Measurements from ENCODE around the gene CDH4. TPM values are rescaled to one million over a fixed set of nuclear protein-coding genes. Genes with fewer than 3 reads are reported as not detected.

The CDH4 gene
- total RNA-seq, 1 experiment from 2014 or later: not detected

GRCh38 chr20:61291166-61291829, 39.2 kb downstream of the CDH4 start:
- BruUV-seq (replicated peaks): no TSS peak
- no peak for TF ChIP-seq CTCF (IDR thresholded peaks at IDR 0.05; ENCODE audit: insufficient read depth in 1 of 2, low read depth in 1 of 2, low read length in 1 of 2, severe bottlenecking in 1 of 2, unreplicated experiment in 1 of 2)
- intact Hi-C loops (cut with micrococcal nuclease; ENCODE audit: unreplicated experiment): no loop called here
- H3K36me3 Mint-ChIP-seq (ENCODE audit: insufficient read depth, unreplicated experiment): peaks cover 5% of the 10 kb centered on the region
- Histone ChIP-seq H3K4me3 (ENCODE audit: low read depth, low read length) (no peak overlapping the region), H3K9me3 (peaks cover 31% of the 10 kb centered on the region), H3K4me1 (no peaks in the 10 kb centered on the region), H3K36me3 (ENCODE audit: control insufficient read depth, insufficient read depth, low read length) (no peaks in the 10 kb centered on the region), H3K27me3 (replicated peaks; ENCODE audit: control insufficient read depth, insufficient read depth, low read length) (no peaks in the 10 kb centered on the region)
- no peak overlapping the region for H3K27ac Mint-ChIP-seq (ENCODE audit: unreplicated experiment)
- DNase-seq: no peak
- ChIA-PET CTCF (no interaction called here), POLR2A (no interaction called here)
- H3K27me3 Mint-ChIP-seq (ENCODE audit: insufficient read depth, unreplicated experiment): peaks cover 3% of the 10 kb centered on the region
- H3K9me3 Mint-ChIP-seq (ENCODE audit: unreplicated experiment): no peaks in the 10 kb centered on the region
- H3K4me3 Mint-ChIP-seq (ENCODE audit: unreplicated experiment): no peak overlapping the region
- no peaks in the 10 kb centered on the region for H3K4me1 Mint-ChIP-seq (ENCODE audit: low read depth, unreplicated experiment)

GRCh38 chr20:61292391-61292790, 40.3 kb downstream of the CDH4 start:
- ChIA-PET POLR2A (no interaction called here), CTCF (no interaction called here)
- no peaks in the 10 kb centered on the region for H3K4me1 Mint-ChIP-seq (ENCODE audit: low read depth, unreplicated experiment)
- H3K4me1 ChIP-seq: no peaks in the 10 kb centered on the region
- H3K9me3 ChIP-seq: peaks cover 37% of the 10 kb centered on the region
- H3K4me3 ChIP-seq (ENCODE audit: low read depth, low read length): no peak overlapping the region
- H3K9me3 Mint-ChIP-seq (ENCODE audit: unreplicated experiment): no peaks in the 10 kb centered on the region
- H3K27me3 ChIP-seq (replicated peaks; ENCODE audit: control insufficient read depth, insufficient read depth, low read length): no peaks in the 10 kb centered on the region
- intact Hi-C loops (cut with micrococcal nuclease; ENCODE audit: unreplicated experiment): no loop called here
- peaks cover 3% of the 10 kb centered on the region for H3K27me3 Mint-ChIP-seq (ENCODE audit: insufficient read depth, unreplicated experiment)
- no peak overlapping the region for H3K4me3 Mint-ChIP-seq (ENCODE audit: unreplicated experiment)
- no peaks in the 10 kb centered on the region for H3K36me3 ChIP-seq (ENCODE audit: control insufficient read depth, insufficient read depth, low read length)
- H3K36me3 Mint-ChIP-seq (ENCODE audit: insufficient read depth, unreplicated experiment): peaks cover 5% of the 10 kb centered on the region
- H3K27ac Mint-ChIP-seq (ENCODE audit: unreplicated experiment): no peak overlapping the region
- DNase-seq: no peak
- BruUV-seq (replicated peaks): no TSS peak
- no peak for TF ChIP-seq CTCF (IDR thresholded peaks at IDR 0.05; ENCODE audit: insufficient read depth in 1 of 2, low read depth in 1 of 2, low read length in 1 of 2, severe bottlenecking in 1 of 2, unreplicated experiment in 1 of 2)

GRCh38 chr20:61292821-61293612, 41.0 kb downstream of the CDH4 start:
- H3K36me3 ChIP-seq (ENCODE audit: control insufficient read depth, insufficient read depth, low read length): no peaks in the 10 kb centered on the region
- DNase-seq: no peak
- POLR2A ChIA-PET: no interaction called here
- Mint-ChIP-seq H3K4me3 (ENCODE audit: unreplicated experiment) (no peak overlapping the region), H3K27me3 (ENCODE audit: insufficient read depth, unreplicated experiment) (peaks cover 6% of the 10 kb centered on the region), H3K36me3 (ENCODE audit: insufficient read depth, unreplicated experiment) (peaks cover 5% of the 10 kb centered on the region), H3K27ac (ENCODE audit: unreplicated experiment) (no peak overlapping the region), H3K4me1 (ENCODE audit: low read depth, unreplicated experiment) (no peaks in the 10 kb centered on the region), H3K9me3 (ENCODE audit: unreplicated experiment) (no peaks in the 10 kb centered on the region)
- no peak overlapping the region for H3K4me3 ChIP-seq (ENCODE audit: low read depth, low read length)
- intact Hi-C loops (cut with micrococcal nuclease; ENCODE audit: unreplicated experiment): no loop called here
- no peak for TF ChIP-seq CTCF (IDR thresholded peaks at IDR 0.05; ENCODE audit: insufficient read depth in 1 of 2, low read depth in 1 of 2, low read length in 1 of 2, severe bottlenecking in 1 of 2, unreplicated experiment in 1 of 2)
- CTCF ChIA-PET: interaction anchor here (0.6 kb wide), 1 partner anchor 27 kb away, joined by 3 read pairs; no protein-coding TSS in a partner anchor
- no peaks in the 10 kb centered on the region for H3K27me3 ChIP-seq (replicated peaks; ENCODE audit: control insufficient read depth, insufficient read depth, low read length)
- H3K4me1 ChIP-seq: no peaks in the 10 kb centered on the region
- peaks cover 31% of the 10 kb centered on the region for H3K9me3 ChIP-seq
- BruUV-seq (replicated peaks): no TSS peak
